Effector memory CD4-positive, alpha-beta T cell (primary cell): ENCODE measurements around the gene NR1H3.
A peak's percentile ranks its signal among the peaks of the same experiment; 100 is the strongest.

Experiments used
- DNase-seq, 3 donors: peaks; one replicate each; pipeline ENCODE4 v3.0.0-alpha.2; 2020
- H3K27ac ChIP-seq: 2 replicates; pipeline ENCODE4 v1.7.0; 2013; ENCODE audit warnings: mild to moderate bottlenecking, low read length, moderate library complexity; ENCODE audit not compliant: insufficient read depth, poor library complexity, severe bottlenecking
- H3K27me3 ChIP-seq: replicated peaks from 2 replicates; pipeline ENCODE4 v1.7.0; 2013; ENCODE audit warnings: mild to moderate bottlenecking, low read length; ENCODE audit not compliant: insufficient read depth, control insufficient read depth, poor library complexity, severe bottlenecking
- H3K36me3 ChIP-seq: 2 replicates; pipeline ENCODE4 v1.7.0; 2013; ENCODE audit warnings: mild to moderate bottlenecking, low read length, moderate library complexity; ENCODE audit not compliant: control insufficient read depth, insufficient read depth
- H3K4me1 ChIP-seq: 2 replicates; pipeline ENCODE4 v1.7.0; 2013; ENCODE audit warnings: low read length, mild to moderate bottlenecking; ENCODE audit not compliant: control insufficient read depth, insufficient read depth, poor library complexity, severe bottlenecking
- H3K4me3 ChIP-seq: 2 replicates; pipeline ENCODE4 v1.7.0; 2013; ENCODE audit warnings: low read length, low read depth, mild to moderate bottlenecking; ENCODE audit not compliant: insufficient read depth, poor library complexity, severe bottlenecking
- H3K9me3 ChIP-seq: 2 replicates; pipeline ENCODE4 v1.7.0; 2013; ENCODE audit warnings: mild to moderate bottlenecking, low read length, moderate library complexity; ENCODE audit not compliant: control insufficient read depth

The NR1H3 gene

DNA sequence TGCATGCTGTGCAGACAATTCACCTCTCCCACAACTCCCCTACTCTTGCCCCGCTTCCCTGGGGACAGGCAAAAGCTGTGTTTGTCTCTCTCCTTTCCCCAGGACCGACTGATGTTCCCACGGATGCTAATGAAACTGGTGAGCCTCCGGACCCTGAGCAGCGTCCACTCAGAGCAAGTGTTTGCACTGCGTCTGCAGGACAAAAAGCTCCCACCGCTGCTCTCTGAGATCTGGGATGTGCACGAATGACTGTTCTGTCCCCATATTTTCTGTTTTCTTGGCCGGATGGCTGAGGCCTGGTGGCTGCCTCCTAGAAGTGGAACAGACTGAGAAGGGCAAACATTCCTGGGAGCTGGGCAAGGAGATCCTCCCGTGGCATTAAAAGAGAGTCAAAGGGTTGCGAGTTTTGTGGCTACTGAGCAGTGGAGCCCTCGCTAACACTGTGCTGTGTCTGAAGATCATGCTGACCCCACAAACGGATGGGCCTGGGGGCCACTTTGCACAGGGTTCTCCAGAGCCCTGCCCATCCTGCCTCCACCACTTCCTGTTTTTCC, 10.7 kb downstream of the NR1H3 start:
- Histone ChIP-seq H3K4me3 (peak overlapping the region; percentile 60), H3K36me3 (no peaks in the 10 kb centered on the region), H3K27ac (peak overlapping the region; percentile 92), H3K4me1 (peaks cover 39% of the 10 kb centered on the region), H3K9me3 (no peaks in the 10 kb centered on the region), H3K27me3 (no peaks in the 10 kb centered on the region)
- DNase-seq = no peak

DNA sequence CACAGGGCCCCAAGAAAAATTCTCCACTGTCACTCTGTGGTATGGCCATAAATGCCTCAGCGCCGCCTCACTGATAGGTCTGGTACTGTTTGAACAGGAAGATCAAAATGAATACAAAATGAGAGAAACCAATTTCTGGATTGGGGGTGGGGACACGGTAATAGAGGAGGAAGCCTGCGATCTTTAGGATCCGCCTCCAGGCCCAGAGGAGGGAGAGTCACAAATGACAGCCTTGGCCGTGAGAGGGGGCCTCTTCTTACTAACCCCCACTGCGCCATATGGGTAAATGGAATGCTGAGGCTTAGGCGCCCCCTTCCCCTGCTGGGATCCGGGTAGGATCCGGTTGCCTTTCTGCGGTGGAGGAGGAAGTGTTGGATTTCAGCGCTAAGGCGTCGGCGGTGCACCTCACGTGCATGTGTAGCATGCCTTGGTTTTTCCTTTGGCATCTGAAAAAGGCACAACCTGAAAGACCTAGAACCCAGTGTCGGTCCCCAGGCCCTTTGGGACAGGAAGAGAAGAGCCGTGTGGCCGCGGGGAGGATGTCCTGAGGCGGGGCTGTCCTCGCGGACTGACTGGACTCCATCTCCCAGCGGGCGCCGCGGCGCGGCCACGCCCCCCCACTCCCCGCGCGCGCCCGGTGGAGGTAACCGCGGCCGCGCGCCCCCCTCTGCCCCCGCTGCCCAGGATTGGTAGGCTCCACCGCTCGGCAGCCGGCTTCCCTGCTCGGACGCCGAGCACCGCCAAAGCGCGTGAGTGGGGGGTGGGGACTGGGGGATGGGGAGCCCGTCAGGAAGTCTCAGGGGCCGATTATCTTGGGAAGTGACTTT, 11.4 kb downstream of the NR1H3 start:
- Histone ChIP-seq H3K27me3 (no peaks in the 10 kb centered on the region), H3K4me1 (peaks cover 39% of the 10 kb centered on the region), H3K4me3 (peak overlapping the region; percentile 60), H3K9me3 (no peaks in the 10 kb centered on the region), H3K36me3 (peaks cover 6% of the 10 kb centered on the region), H3K27ac (peak overlapping the region; percentile 92)
- DNase-seq = peak; percentile 71 to 75 (median 73)

DNA sequence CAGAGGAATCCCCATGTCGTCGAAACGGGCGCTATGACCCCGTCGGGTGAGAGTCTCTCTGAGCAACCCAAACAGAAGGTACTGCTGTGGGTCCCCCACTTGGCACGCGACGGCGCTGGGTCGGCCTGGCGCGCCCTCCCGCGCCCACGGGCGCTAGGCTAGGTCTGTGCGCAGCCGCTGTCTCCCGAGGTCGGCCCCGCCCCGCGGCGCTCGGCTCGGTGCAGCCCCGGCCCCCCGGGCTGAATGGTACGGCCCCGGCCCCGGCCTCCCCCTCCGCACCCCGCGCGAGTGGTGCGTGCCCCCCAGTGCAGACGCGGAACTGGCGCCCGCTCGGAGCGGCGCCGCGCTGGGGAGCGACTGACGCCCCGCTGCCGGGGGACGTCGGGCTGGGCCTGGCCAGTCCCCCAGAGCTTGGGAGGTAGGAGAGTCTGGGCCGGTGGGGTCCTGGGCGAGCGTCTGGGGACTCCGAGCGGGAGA, 12.1 kb downstream of the NR1H3 start, which contains the start of gene MADD:
Gene MADD (plus strand): TSS at position 305 of the 477 bp plus-strand sequence.
- Histone ChIP-seq H3K4me1 (peaks cover 39% of the 10 kb centered on the region), H3K4me3 (peak within 1 kb of the TSS; percentile 60), H3K9me3 (no peaks in the 10 kb centered on the region), H3K36me3 (peaks cover 13% of the 10 kb centered on the region), H3K27ac (peak within 1 kb of the TSS; percentile 92), H3K27me3 (no peaks in the 10 kb centered on the region)
- peak; percentile 84 to 85 (median 85) for DNase-seq

DNA sequence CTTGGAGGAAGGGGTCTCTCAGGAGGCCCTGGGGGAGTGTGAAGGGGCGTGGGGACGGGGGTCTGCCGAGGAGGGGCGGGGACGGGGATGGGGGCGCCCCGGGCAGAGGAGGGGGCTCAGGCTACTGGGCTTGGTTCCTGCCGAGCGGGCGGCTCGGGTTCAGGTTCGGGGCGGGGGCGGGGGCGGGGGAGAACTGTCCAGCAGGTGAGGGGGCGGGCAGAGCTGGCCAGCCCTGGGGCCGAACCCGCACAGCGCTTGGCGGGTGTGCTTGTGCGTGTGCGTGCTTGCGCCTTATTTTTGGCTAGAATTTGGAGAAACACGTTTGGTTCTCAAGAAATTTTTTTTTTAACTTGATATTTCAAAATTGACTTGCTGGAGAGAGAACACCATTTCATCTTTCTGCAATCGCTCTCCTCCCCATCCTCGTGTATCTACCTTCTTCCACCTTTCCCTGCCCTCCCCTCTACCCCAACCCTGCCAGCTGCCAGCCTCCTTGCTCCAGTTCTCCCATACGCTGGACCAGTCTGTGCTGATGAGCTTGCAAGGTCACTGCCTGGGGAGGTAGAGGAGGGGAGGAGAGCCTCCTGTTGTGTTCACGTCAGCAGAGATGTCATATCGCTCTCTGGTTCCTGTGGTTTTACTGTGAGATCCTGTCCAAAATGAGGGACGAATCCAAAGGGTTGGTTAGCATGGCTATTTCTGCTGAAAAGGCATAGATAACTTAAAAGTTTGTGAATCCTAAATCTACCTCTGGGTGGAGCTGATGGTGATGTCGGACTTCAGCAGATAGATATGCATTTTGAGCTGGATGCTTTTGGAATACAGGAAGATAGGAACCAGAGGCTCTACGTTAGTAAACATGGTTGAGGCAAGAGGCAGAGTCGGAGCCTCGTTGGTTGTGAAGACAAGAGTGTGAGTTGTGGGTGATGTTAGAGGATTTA, 12.8 kb downstream of the NR1H3 start:
- H3K36me3 ChIP-seq = peaks cover 20% of the 10 kb centered on the region
- DNase-seq = peak in 2 of 3 donors; percentile 8 to 24
- no peaks in the 10 kb centered on the region for H3K27me3 ChIP-seq
- H3K27ac ChIP-seq = peak overlapping the region; percentile 92
- no peaks in the 10 kb centered on the region for H3K9me3 ChIP-seq
- H3K4me3 ChIP-seq = peak overlapping the region; percentile 60
- H3K4me1 ChIP-seq = peaks cover 35% of the 10 kb centered on the region

DNA sequence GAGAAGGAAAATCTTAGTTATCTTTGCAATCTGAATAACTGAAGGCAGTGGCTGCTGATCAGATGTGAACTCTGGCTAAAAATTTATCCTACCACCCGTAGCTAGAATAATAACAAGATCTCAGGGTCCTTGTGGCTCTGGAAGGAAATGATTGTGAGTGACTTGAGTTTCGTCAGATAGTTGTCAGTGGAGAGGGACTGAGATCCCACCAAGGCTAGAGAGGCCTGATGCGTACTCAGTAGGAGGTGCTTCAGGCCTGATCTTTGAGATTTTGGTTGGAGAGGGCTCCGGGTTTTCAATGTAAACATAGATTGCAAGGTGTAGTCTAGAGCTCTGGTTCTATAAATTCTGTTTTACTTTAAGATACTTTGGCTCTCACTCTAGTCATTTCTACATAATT, 13.5 kb downstream of the NR1H3 start:
- Histone ChIP-seq H3K27me3 (no peaks in the 10 kb centered on the region), H3K9me3 (no peaks in the 10 kb centered on the region), H3K4me3 (peak overlapping the region; percentile 60), H3K4me1 (peaks cover 35% of the 10 kb centered on the region), H3K36me3 (peaks cover 27% of the 10 kb centered on the region), H3K27ac (peak overlapping the region; percentile 92)
- no peak for DNase-seq

DNA sequence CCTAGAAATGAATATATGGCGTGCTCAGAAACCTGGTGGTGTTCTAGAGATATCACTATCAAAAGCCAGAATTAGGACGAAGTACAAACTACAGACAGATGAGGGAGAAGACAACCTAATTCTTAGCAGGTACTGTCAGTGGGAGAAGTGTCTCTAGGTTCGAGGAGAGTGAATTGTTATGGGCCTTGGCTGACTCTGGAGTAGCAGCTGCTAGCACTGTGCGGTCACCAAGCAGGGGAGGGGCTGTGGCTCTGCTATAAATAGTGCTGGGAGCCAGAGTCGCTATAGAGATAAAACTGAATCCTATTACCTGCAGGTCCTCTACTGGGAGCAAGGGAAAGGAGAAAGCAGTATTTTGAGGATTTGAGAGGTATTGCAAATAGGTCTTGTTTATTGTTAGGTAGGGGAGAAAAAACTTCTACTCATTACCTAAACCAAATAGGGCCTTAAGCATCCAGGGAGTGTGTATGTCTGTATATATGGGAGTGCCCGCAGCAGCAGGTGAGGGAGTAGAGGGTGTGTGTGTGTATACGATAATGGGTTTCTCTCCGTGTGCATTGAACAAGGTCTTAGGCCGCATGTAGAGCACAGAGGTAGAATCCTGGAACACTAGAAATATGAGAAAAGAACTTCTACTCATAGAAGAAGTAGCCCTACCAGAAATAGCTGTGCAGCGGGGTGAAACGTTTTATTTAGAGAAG, 14.3 kb downstream of the NR1H3 start:
- Histone ChIP-seq H3K36me3 (peaks cover 35% of the 10 kb centered on the region), H3K9me3 (no peaks in the 10 kb centered on the region), H3K27me3 (no peaks in the 10 kb centered on the region), H3K27ac (no peak overlapping the region), H3K4me3 (no peak overlapping the region), H3K4me1 (peaks cover 35% of the 10 kb centered on the region)
- DNase-seq = no peak

DNA sequence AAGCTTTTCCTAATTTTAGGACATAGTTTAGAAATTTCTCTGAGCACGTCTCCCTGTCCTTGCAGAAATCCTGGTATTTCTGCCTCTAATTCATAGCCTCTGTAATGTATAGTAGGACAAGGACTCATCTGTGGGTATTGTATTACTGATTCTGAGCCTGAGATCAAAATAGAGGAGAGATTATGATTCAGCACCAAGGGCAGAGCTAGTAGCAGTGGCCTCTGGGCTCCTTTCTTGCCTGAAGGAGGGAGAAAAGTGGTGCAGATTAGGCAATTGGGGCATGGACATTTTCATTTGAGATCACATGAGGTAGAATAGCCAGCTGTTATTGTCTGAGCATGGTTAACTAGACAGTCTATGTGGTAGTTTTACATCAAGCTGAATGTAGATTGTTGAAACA, 14.9 kb downstream of the NR1H3 start:
- H3K27me3 ChIP-seq = no peaks in the 10 kb centered on the region
- DNase-seq = no peak
- no peaks in the 10 kb centered on the region for H3K9me3 ChIP-seq
- peaks cover 41% of the 10 kb centered on the region for H3K36me3 ChIP-seq
- H3K27ac ChIP-seq = no peak overlapping the region
- H3K4me3 ChIP-seq = no peak overlapping the region
- peaks cover 35% of the 10 kb centered on the region for H3K4me1 ChIP-seq

DNA sequence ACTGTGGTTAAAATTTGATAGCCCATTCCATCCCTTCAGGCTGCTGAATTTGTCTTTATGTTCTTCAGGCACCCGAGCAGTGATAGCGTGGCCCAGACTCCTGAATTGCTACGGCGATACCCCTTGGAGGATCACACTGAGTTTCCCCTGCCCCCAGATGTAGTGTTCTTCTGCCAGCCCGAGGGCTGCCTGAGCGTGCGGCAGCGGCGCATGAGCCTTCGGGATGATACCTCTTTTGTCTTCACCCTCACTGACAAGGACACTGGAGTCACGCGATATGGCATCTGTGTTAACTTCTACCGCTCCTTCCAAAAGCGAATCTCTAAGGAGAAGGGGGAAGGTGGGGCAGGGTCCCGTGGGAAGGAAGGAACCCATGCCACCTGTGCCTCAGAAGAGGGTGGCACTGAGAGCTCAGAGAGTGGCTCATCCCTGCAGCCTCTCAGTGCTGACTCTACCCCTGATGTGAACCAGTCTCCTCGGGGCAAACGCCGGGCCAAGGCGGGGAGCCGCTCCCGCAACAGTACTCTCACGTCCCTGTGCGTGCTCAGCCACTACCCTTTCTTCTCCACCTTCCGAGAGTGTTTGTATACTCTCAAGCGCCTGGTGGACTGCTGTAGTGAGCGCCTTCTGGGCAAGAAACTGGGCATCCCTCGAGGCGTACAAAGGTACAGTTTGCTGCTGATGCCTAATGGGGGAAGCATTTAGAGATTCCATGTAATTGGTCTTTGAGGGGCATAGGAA, 16.9 kb downstream of the NR1H3 start:
- H3K9me3 ChIP-seq = no peaks in the 10 kb centered on the region
- DNase-seq = no peak
- peaks cover 59% of the 10 kb centered on the region for H3K36me3 ChIP-seq

DNA sequence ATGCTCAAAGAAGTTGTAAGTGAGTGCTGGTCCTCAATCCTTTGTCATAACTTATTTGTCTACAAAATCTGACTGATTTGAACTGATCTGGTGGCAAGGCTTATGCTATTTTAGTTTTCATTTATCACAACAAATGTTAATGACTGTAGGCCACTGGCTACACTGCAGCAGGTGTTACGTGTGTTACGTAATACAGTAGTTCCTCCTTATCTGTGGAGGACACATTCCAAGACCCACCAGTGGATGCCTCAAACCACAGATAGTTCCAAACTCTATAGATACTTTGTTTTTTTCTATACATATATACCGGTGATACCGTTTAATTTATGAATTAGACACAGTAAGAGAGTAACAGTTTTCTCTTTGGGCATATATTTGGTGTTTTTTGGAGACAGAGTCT, 19.1 kb downstream of the NR1H3 start:
- H3K4me3 ChIP-seq = no peak overlapping the region
- H3K27me3 ChIP-seq = no peaks in the 10 kb centered on the region
- no peaks in the 10 kb centered on the region for H3K9me3 ChIP-seq
- H3K36me3 ChIP-seq = peaks cover 79% of the 10 kb centered on the region
- H3K27ac ChIP-seq = no peak overlapping the region
- no peak for DNase-seq
- H3K4me1 ChIP-seq = peaks cover 10% of the 10 kb centered on the region

More for the DNA sequence above, 16.9 kb downstream of the NR1H3 start:
- Histone ChIP-seq H3K27ac (no peak overlapping the region), H3K4me3 (no peak overlapping the region), H3K27me3 (no peaks in the 10 kb centered on the region), H3K4me1 (peaks cover 20% of the 10 kb centered on the region)
